HepG2 (cell line): ENCODE results near the gene ZNF629.

Source experiments
- CEBPB ChIP-seq: IDR thresholded peaks from 2 replicates; pipeline ENCODE4 v1.6.1; 2011; ENCODE audit warnings: low read depth, low read length, improper control_type of control experiment, borderline replicate concordance
- CREB1 ChIP-seq, 2 experiments: fragments of 450-650 bp in 1 of 2; IDR thresholded peaks; 2 replicates each; pipeline ENCODE4 v1.6.1; 2016 to 2017; ENCODE audit warnings: control low read depth in 1 of 2, mild to moderate bottlenecking in 1 of 2, missing compliant biosample characterization in 1 of 2, missing genetic modification characterization in 1 of 2
- CTCF ChIP-seq: sonication (generic); formaldehyde crosslinking; IDR thresholded peaks from 2 replicates; pipeline ENCODE4 v1.5.0; 2020; ENCODE audit warnings: mild to moderate bottlenecking, missing genetic modification reagents, moderate library complexity
- POLR2AphosphoS5 ChIP-seq: IDR thresholded peaks from 2 replicates; pipeline ENCODE4 v1.6.1; 2012; ENCODE audit warnings: low read depth, low read length
- PRDM10 ChIP-seq: sonication (generic); formaldehyde crosslinking; IDR thresholded peaks from 2 replicates; pipeline ENCODE4 v1.4.0; 2020; ENCODE audit warnings: low read depth, missing genetic modification reagents
- ZNF274 ChIP-seq: sonication (generic); formaldehyde crosslinking; IDR thresholded peaks from 2 replicates; pipeline ENCODE4 v1.5.1; 2020; ENCODE audit warnings: mild to moderate bottlenecking, missing genetic modification reagents
- ZNF407 ChIP-seq: sonication (generic); formaldehyde crosslinking; IDR thresholded peaks from one replicate; pipeline ENCODE4 v1.5.1; 2020; ENCODE audit warnings: mild to moderate bottlenecking, missing genetic modification reagents; ENCODE audit errors: not compliant biosample characterization
- ZNF513 ChIP-seq: sonication (generic); formaldehyde crosslinking; conservative IDR thresholded peaks from 2 replicates; pipeline ENCODE4 v1.5.0; 2020; ENCODE audit warnings: missing genetic modification reagents
- ZNF703 ChIP-seq: sonication (generic); formaldehyde crosslinking; IDR thresholded peaks from 2 replicates; pipeline ENCODE4 v1.5.1; 2020; ENCODE audit warnings: missing genetic modification reagents, mild to moderate bottlenecking, moderate library complexity, borderline replicate concordance

- TF ChIP-seq CTCF = no peak
- no peak for TF ChIP-seq ZNF703
- TF ChIP-seq ZNF513 (CRISPR knock-in tag) = no peak
- TF ChIP-seq CEBPB = no peak
- TF ChIP-seq ZNF407 (CRISPR knock-in tag) = no peak
- TF ChIP-seq POLR2AphosphoS5 = no peak; the same call in 1 of the 2 replicates
- no peak for TF ChIP-seq ZNF274 (CRISPR knock-in tag)
- TF ChIP-seq PRDM10 (CRISPR knock-in tag) = no peak
- TF ChIP-seq CREB1 (IDR thresholded peaks at IDR 0.05) = no peak
- TF ChIP-seq CREB1 (CRISPR knock-in tag; IDR thresholded peaks at IDR 0.05) = no peak
Observed at GRCh38 chr16:30757316-30757715, 29.7 kb downstream of the ZNF629 start.
